PC-9 (cell line): ENCODE data around the gene MICAL2.

Experiments
- CTCF ChIP-seq: fragments of 200-600 bp; sonication (generic); conservative IDR thresholded peaks from 2 replicates; pipeline ENCODE4 v1.6.1; 2017; ENCODE audit warnings: mixed run types, antibody characterized with exemption, mild to moderate bottlenecking, moderate library complexity
- EZH2 ChIP-seq: fragments of 200-600 bp; sonication (generic); IDR thresholded peaks from 2 replicates; pipeline ENCODE4 v1.8.0; 2017; ENCODE audit warnings: antibody characterized with exemption, low read depth

DNA sequence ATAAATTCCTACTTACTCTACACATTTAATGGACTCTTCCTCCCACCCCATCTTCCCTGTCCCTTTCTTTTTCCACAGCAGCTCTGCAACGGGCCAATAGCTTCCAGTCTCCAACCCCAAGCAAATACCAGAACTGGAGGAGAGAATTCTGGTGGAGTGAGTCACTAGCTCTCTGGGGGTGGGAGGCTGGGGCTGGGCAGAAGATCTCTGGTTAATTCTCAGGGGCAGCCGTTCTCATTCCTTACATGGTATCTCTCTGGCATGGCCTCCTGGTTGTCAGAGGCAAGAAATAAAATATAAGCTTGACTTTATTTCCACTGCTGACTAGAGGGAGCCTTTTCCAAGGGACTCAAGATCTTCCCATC lies 176.6 kb downstream of the MICAL2 start:
- TF ChIP-seq CTCF (no peak), EZH2 (no peak)
